GM18508 (cell line): ENCODE results near the gene PRKAA2.

Experiments
- ATAC-seq: cut with Tn5 transposase; IDR thresholded peaks from one replicate; pipeline ENCODE4 v1.9.1; 2021; ENCODE audit warnings: moderate number of reproducible peaks; ENCODE audit not compliant: insufficient read depth, unreplicated experiment

Gene PRKAA2

GRCh38 chr1:56710646-56711045, 65.5 kb downstream of the PRKAA2 start:
- ATAC-seq = no peak

- ATAC-seq = no peak
These were observed 67.0 kb downstream of the PRKAA2 start for GRCh38 chr1:56712150-56712549.

GRCh38 chr1:56713112-56713511, 68.0 kb downstream of the PRKAA2 start:
- ATAC-seq = no peak

- ATAC-seq = no peak
These were observed 70.0 kb downstream of the PRKAA2 start for GRCh38 chr1:56715156-56715555.

GRCh38 chr1:56719171-56719570, 74.1 kb downstream of the PRKAA2 start:
- ATAC-seq = no peak

- no peak for ATAC-seq
These were observed 81.6 kb downstream of the PRKAA2 start for GRCh38 chr1:56726706-56727105.

GRCh38 chr1:56728964-56729363, 83.8 kb downstream of the PRKAA2 start:
- no peak for ATAC-seq

- no peak for ATAC-seq
These were observed 100.1 kb downstream of the PRKAA2 start for GRCh38 chr1:56745231-56745630.

GRCh38 chr1:56754708-56755479, 109.8 kb downstream of the PRKAA2 start:
- ATAC-seq = no peak

GRCh38 chr1:56755911-56756310, 110.8 kb downstream of the PRKAA2 start:
- ATAC-seq = no peak

- ATAC-seq = no peak
These were observed 113.0 kb downstream of the PRKAA2 start for GRCh38 chr1:56758135-56758534.

- no peak for ATAC-seq
These were observed 113.7 kb downstream of the PRKAA2 start for GRCh38 chr1:56758794-56759193.
